Measurements from ENCODE around the gene RAN. TPM values are rescaled to one million over a fixed set of nuclear protein-coding genes. Genes with fewer than 3 reads are reported as not detected.
A peak's percentile ranks its signal among the peaks of the same experiment; 100 is the strongest.

Gene RAN
- total and polyA plus RNA-seq, 7 donors = 302 to 1,341 (median 369) TPM

- no peaks in the 10 kb centered on the region for H3K36me3 ChIP-seq (ENCODE audit: insufficient read depth in 1 of 2, low read depth in 1 of 2)
- peak overlapping the region; percentile 23 for H3K27ac ChIP-seq
- no peaks in the 10 kb centered on the region for H3K9me3 ChIP-seq
- DNase-seq (peak; percentile 42 to 58), ATAC-seq (peak; percentile 6 to 40 (median 23))
- peak overlapping the region; percentile 77 for H3K4me3 ChIP-seq
- H3K27me3 ChIP-seq (ENCODE audit: insufficient read depth in 3 of 3, low read length in 2 of 3) = no peaks in the 10 kb centered on the region
- H3K4me1 ChIP-seq = peaks cover 12% of the 10 kb centered on the region
- intact Hi-C loops (cut with DNase I) = loop anchor here in 1 of 2 donors (5.0 kb wide), 1 partner anchor 34 kb away; the partner anchor contains the start of gene RAN
- TF ChIP-seq CTCF (IDR thresholded peaks at IDR 0.05) = no peak
- 3 to 6% (median 5%) methylated on average over 26 to 38 of the region's 38 CpGs for WGBS, 3 donors
These were observed 33.4 kb upstream of the RAN start for GRCh38 chr12:130838284-130838950.

- Histone ChIP-seq H3K9me3 (no peaks in the 10 kb centered on the region), H3K27me3 (ENCODE audit: insufficient read depth in 3 of 3, low read length in 2 of 3) (no peaks in the 10 kb centered on the region), H3K36me3 (ENCODE audit: insufficient read depth in 1 of 2, low read depth in 1 of 2) (no peaks in the 10 kb centered on the region), H3K27ac (peak within 1 kb of the TSS; percentile 60), H3K4me3 (peak within 1 kb of the TSS; percentile 77), H3K4me1 (peaks cover 12% of the 10 kb centered on the region)
- intact Hi-C loops (cut with DNase I) = loop anchor here in 1 of 2 donors (5.0 kb wide), 1 partner anchor 33 kb away; the partner anchor contains the start of gene RAN
- ATAC-seq (peak; percentile 98 to 99 (median 98)), DNase-seq (peak; percentile 88 to 93)
- TF ChIP-seq CTCF (IDR thresholded peaks at IDR 0.05) = peak; percentile 5
- 0 to 1% (median 1%) methylated on average over 34 to 79 of the region's 79 CpGs for WGBS, 3 donors
These were observed 32.7 kb upstream of the RAN start, which contains the start of gene STX2 for GRCh38 chr12:130838951-130839769. STX2 (minus strand) TSS chr12:130839250; CDS start chr12:130839099, 151 bp downstream.

- intact Hi-C loops (cut with DNase I) = loop anchor here in 1 of 2 donors (5.0 kb wide), 1 partner anchor 32 kb away; the partner anchor contains the start of gene RAN
- no peak for TF ChIP-seq CTCF (IDR thresholded peaks at IDR 0.05)
- peaks cover 12% of the 10 kb centered on the region for H3K4me1 ChIP-seq
- H3K9me3 ChIP-seq = no peaks in the 10 kb centered on the region
- H3K36me3 ChIP-seq (ENCODE audit: insufficient read depth in 1 of 2, low read depth in 1 of 2) = no peaks in the 10 kb centered on the region
- ATAC-seq = no peak
- no peaks in the 10 kb centered on the region for H3K27me3 ChIP-seq (ENCODE audit: insufficient read depth in 3 of 3, low read length in 2 of 3)
- H3K27ac ChIP-seq = peak overlapping the region; percentile 60
- DNase-seq = no peak
- peak overlapping the region; percentile 77 for H3K4me3 ChIP-seq
- WGBS, 3 donors = 38 to 51% (median 41%) methylated on average over 11 of the region's 11 CpGs
These were observed 32.0 kb upstream of the RAN start for GRCh38 chr12:130839770-130840404.

GRCh38 chr12:130846369-130846768 lies 25.5 kb upstream of the RAN start:
- Histone ChIP-seq H3K4me1 (no peaks in the 10 kb centered on the region), H3K36me3 (ENCODE audit: insufficient read depth in 1 of 2, low read depth in 1 of 2) (no peaks in the 10 kb centered on the region), H3K9me3 (no peaks in the 10 kb centered on the region), H3K27me3 (ENCODE audit: insufficient read depth in 3 of 3, low read length in 2 of 3) (no peaks in the 10 kb centered on the region), H3K27ac (no peak overlapping the region), H3K4me3 (no peak overlapping the region)
- intact Hi-C loops (cut with DNase I) = no loop called here
- TF ChIP-seq CTCF (IDR thresholded peaks at IDR 0.05) = no peak
- DNase-seq = no peak
- no peak for ATAC-seq
